SU-DHL-6 (cell line): ENCODE data around the gene GNAQ.

Experiments
- H2AFZ ChIP-seq: fragments of 200-600 bp; sonication (generic); 2 replicates; pipeline ENCODE4 v1.6.1; 2014; ENCODE audit warnings: low read depth, mild to moderate bottlenecking, moderate library complexity, mixed read lengths, antibody characterized with exemption, low read length; ENCODE audit not compliant: severe bottlenecking
- H3F3A ChIP-seq: fragments of 200-600 bp; shearing (Covaris generic); 2 replicates; pipeline ENCODE4 v1.6.0; 2016; ENCODE audit warnings: antibody characterized with exemption, mild to moderate bottlenecking; ENCODE audit not compliant: insufficient read depth
- H3K27ac ChIP-seq: fragments of 200-600 bp; sonication (generic); 2 replicates; pipeline ENCODE4 v1.5.1; 2016; ENCODE audit warnings: low read depth, mild to moderate bottlenecking, low read length, moderate library complexity, mixed read lengths
- H3K27me3 ChIP-seq: fragments of 200-600 bp; sonication (generic), shearing (Covaris generic); 2 replicates; pipeline ENCODE4 v1.6.0; 2014; ENCODE audit warnings: mild to moderate bottlenecking, low read length
- H3K36me3 ChIP-seq: fragments of 200-600 bp; sonication (generic); 2 replicates; pipeline ENCODE4 v1.6.1; 2014; ENCODE audit warnings: mild to moderate bottlenecking, low read length, mixed read lengths
- H3K4me2 ChIP-seq: fragments of 300-600, 200-600 bp; shearing (Covaris generic), sonication (generic); 2 replicates; pipeline ENCODE4 v1.6.0; 2014; ENCODE audit warnings: low read length, low read depth, mild to moderate bottlenecking; ENCODE audit not compliant: poor library complexity, severe bottlenecking
- H3K4me3 ChIP-seq: fragments of 200-600 bp; sonication (generic); 2 replicates; pipeline ENCODE4 v1.5.1; 2014; ENCODE audit warnings: antibody characterized with exemption, low read length, mild to moderate bottlenecking, mixed read lengths; ENCODE audit not compliant: insufficient read depth, poor library complexity, severe bottlenecking
- H3K79me2 ChIP-seq: fragments of 200-600 bp; sonication (generic); 2 replicates; pipeline ENCODE4 v1.6.1; 2014; ENCODE audit warnings: mild to moderate bottlenecking, low read length, moderate library complexity; ENCODE audit not compliant: insufficient read depth
- H3K9ac ChIP-seq: fragments of 200-600 bp; sonication (generic); 2 replicates; pipeline ENCODE4 v1.7.0; 2014; ENCODE audit warnings: mild to moderate bottlenecking, low read length
- H3K9me2 ChIP-seq: fragments of 200-600 bp; sonication (generic); replicated peaks from 2 replicates; pipeline ENCODE4 v1.6.1; 2014; ENCODE audit warnings: low read length; ENCODE audit not compliant: insufficient read depth
- H3K9me3 ChIP-seq: fragments of 200-600 bp; sonication (generic); 2 replicates; pipeline ENCODE4 v1.6.1; 2014; ENCODE audit warnings: low read length, mixed read lengths; ENCODE audit not compliant: insufficient read depth
- H4K20me1 ChIP-seq: fragments of 200-600 bp; sonication (generic); 2 replicates; pipeline ENCODE4 v1.6.1; 2014; ENCODE audit warnings: low read depth, mild to moderate bottlenecking, antibody characterized with exemption, low read length, moderate library complexity, mixed read lengths
- CTCF ChIP-seq: fragments of 200-600 bp; sonication (generic); IDR thresholded peaks from one replicate; pipeline ENCODE4 v1.5.1; 2017; ENCODE audit warnings: antibody characterized with exemption, mild to moderate bottlenecking, low read length, moderate library complexity; ENCODE audit not compliant: insufficient read depth, poor library complexity, severe bottlenecking
- EZH2phosphoT487 ChIP-seq: fragments of 200-600 bp; sonication (generic), shearing (Covaris generic); conservative IDR thresholded peaks from 2 replicates; pipeline ENCODE4 v1.6.1; 2018; ENCODE audit warnings: mild to moderate bottlenecking, antibody characterized with exemption, low read length, moderate library complexity, mixed read lengths

The GNAQ gene

GRCh38 chr9:78023003-78023741, 8.4 kb downstream of the GNAQ start:
- no peaks in the 10 kb centered on the region for H3K27me3 ChIP-seq
- TF ChIP-seq EZH2phosphoT487: no peak
- no peak for TF ChIP-seq CTCF
- H3K4me2 ChIP-seq: no peak overlapping the region
- H3K4me3 ChIP-seq: no peak overlapping the region
- no peak overlapping the region for H2AFZ ChIP-seq
- no peaks in the 10 kb centered on the region for H3F3A ChIP-seq
- no peaks in the 10 kb centered on the region for H3K9me3 ChIP-seq
- no peak overlapping the region for H3K27ac ChIP-seq
- no peaks in the 10 kb centered on the region for H4K20me1 ChIP-seq
- no peaks in the 10 kb centered on the region for H3K79me2 ChIP-seq
- H3K9ac ChIP-seq: no peak overlapping the region
- H3K9me2 ChIP-seq: no peaks in the 10 kb centered on the region
- no peaks in the 10 kb centered on the region for H3K36me3 ChIP-seq

- Histone ChIP-seq H3F3A (no peaks in the 10 kb centered on the region), H3K9me3 (no peaks in the 10 kb centered on the region), H2AFZ (no peak overlapping the region), H3K27ac (no peak overlapping the region), H3K9ac (no peak overlapping the region), H3K4me3 (no peak overlapping the region), H3K9me2 (no peaks in the 10 kb centered on the region), H3K27me3 (no peaks in the 10 kb centered on the region), H3K4me2 (no peak overlapping the region), H3K79me2 (no peaks in the 10 kb centered on the region), H4K20me1 (no peaks in the 10 kb centered on the region), H3K36me3 (no peaks in the 10 kb centered on the region)
- TF ChIP-seq CTCF: no peak
- no peak for TF ChIP-seq EZH2phosphoT487
These were observed 9.9 kb downstream of the GNAQ start for GRCh38 chr9:78021697-78022096.

- TF ChIP-seq CTCF (no peak), EZH2phosphoT487 (no peak)
- H3K4me2 ChIP-seq: no peak overlapping the region
- H4K20me1 ChIP-seq: no peaks in the 10 kb centered on the region
- no peaks in the 10 kb centered on the region for H3F3A ChIP-seq
- no peak overlapping the region for H2AFZ ChIP-seq
- no peaks in the 10 kb centered on the region for H3K79me2 ChIP-seq
- H3K27me3 ChIP-seq: no peaks in the 10 kb centered on the region
- no peaks in the 10 kb centered on the region for H3K36me3 ChIP-seq
- H3K9me3 ChIP-seq: no peaks in the 10 kb centered on the region
- H3K4me3 ChIP-seq: no peak overlapping the region
- no peaks in the 10 kb centered on the region for H3K9me2 ChIP-seq
- H3K9ac ChIP-seq: no peak overlapping the region
- no peak overlapping the region for H3K27ac ChIP-seq
These were observed 14.4 kb downstream of the GNAQ start for GRCh38 chr9:78017190-78017693.
